ENCODE measurements around the gene AFF3.

- TF ChIP-seq CTCF (IDR thresholded peaks at IDR 0.05) (no peak), POLR2A (IDR thresholded peaks at IDR 0.05) (no peak)
These were observed 570.4 kb downstream of the AFF3 start for GRCh38 chr2:99571954-99572353.
